Measurements from ENCODE around the gene CYTH2. TPM values are rescaled to one million over a fixed set of nuclear protein-coding genes. Genes with fewer than 3 reads are reported as not detected.

The CYTH2 gene
- total and polyA plus RNA-seq, 9 of the 15 experiments (the other 6 are each of a cell fraction or from before 2014, with no cell fraction given), result 1.8 to 45.2 (median 23.8) TPM

DNA sequence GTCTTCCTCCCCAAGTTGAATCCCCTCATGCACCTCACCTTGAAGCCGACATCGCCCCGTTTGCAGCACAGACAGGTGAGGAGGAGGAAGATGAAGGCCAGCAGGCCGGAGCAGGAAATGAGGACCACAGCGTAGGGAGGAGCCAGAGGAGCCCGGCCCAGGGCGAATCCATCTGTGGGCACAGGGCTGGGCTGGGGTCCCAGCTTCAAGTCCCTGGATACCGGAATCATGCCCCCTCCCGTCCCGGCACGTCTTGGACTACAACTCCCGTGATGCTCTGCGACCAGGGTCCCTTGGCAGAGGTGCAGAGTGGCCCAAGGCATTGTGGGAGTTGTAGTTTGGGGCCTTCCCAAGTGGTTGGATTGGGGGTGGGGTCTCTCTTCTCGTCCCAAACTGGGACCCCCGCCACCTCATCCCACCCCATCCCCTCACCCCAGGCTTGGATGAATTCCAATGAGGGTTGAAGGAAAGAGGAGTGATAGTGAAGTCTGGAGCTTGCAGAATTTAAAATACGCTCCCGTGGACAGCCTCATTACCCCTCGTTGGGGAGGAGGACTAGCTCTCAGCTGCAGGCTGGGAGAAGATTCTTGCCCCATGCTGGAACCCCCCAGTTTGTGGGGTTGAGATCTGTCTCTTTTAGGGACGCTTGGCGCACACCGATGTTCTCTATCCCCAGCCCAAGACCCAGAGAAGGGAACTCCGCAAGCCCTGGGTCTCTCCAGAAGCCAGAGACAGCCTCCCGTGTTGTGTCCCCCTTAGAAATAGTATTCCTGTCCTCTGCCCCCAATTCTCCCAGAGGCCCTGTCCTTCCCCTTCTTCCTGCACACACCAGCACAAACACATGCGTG is 41.5 kb downstream of the CYTH2 start (continued):
- TF ChIP-seq BACH1 (tag; IDR thresholded peaks at IDR 0.05), result peak; percentile 54; the same call in 1 of the 2 replicates
- no peak for TF ChIP-seq XRCC5 (IDR thresholded peaks at IDR 0.05; ENCODE audit: low read depth, low read length)
- TF ChIP-seq, protein P1, sequence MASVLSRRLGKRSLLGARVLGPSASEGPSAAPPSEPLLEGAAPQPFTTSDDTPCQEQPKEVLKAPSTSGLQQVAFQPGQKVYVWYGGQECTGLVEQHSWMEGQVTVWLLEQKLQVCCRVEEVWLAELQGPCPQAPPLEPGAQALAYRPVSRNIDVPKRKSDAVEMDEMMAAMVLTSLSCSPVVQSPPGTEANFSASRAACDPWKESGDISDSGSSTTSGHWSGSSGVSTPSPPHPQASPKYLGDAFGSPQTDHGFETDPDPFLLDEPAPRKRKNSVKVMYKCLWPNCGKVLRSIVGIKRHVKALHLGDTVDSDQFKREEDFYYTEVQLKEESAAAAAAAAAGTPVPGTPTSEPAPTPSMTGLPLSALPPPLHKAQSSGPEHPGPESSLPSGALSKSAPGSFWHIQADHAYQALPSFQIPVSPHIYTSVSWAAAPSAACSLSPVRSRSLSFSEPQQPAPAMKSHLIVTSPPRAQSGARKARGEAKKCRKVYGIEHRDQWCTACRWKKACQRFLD (CRISPR knock-in tag; IDR thresholded peaks at IDR 0.05), result peak; percentile 90
- no peak for TF ChIP-seq PML (IDR thresholded peaks at IDR 0.05; ENCODE audit: low read length)
- no peak for TF ChIP-seq FOXJ3 (CRISPR knock-in tag; IDR thresholded peaks at IDR 0.05)
- TF ChIP-seq, protein P2, sequence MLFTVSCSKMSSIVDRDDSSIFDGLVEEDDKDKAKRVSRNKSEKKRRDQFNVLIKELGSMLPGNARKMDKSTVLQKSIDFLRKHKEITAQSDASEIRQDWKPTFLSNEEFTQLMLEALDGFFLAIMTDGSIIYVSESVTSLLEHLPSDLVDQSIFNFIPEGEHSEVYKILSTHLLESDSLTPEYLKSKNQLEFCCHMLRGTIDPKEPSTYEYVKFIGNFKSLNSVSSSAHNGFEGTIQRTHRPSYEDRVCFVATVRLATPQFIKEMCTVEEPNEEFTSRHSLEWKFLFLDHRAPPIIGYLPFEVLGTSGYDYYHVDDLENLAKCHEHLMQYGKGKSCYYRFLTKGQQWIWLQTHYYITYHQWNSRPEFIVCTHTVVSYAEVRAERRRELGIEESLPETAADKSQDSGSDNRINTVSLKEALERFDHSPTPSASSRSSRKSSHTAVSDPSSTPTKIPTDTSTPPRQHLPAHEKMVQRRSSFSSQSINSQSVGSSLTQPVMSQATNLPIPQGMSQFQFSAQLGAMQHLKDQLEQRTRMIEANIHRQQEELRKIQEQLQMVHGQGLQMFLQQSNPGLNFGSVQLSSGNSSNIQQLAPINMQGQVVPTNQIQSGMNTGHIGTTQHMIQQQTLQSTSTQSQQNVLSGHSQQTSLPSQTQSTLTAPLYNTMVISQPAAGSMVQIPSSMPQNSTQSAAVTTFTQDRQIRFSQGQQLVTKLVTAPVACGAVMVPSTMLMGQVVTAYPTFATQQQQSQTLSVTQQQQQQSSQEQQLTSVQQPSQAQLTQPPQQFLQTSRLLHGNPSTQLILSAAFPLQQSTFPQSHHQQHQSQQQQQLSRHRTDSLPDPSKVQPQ (CRISPR knock-in tag; IDR thresholded peaks at IDR 0.05; ENCODE audit: borderline replicate concordance), result no peak
- TF ChIP-seq ZNF76 (CRISPR knock-in tag; IDR thresholded peaks at IDR 0.05; ENCODE audit: borderline replicate concordance), result no peak
- TF ChIP-seq HDAC2 (IDR thresholded peaks at IDR 0.05), result no peak
- TF ChIP-seq ZNF766 (CRISPR knock-in tag; conservative IDR thresholded peaks at IDR 0.05), result peak; percentile 94
- no peak for TF ChIP-seq TRIM28 (IDR thresholded peaks at IDR 0.05)
- TF ChIP-seq, protein P3, sequence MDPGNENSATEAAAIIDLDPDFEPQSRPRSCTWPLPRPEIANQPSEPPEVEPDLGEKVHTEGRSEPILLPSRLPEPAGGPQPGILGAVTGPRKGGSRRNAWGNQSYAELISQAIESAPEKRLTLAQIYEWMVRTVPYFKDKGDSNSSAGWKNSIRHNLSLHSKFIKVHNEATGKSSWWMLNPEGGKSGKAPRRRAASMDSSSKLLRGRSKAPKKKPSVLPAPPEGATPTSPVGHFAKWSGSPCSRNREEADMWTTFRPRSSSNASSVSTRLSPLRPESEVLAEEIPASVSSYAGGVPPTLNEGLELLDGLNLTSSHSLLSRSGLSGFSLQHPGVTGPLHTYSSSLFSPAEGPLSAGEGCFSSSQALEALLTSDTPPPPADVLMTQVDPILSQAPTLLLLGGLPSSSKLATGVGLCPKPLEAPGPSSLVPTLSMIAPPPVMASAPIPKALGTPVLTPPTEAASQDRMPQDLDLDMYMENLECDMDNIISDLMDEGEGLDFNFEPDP (CRISPR knock-in tag; IDR thresholded peaks at IDR 0.05), result no peak
- no peak for TF ChIP-seq MCM5 (IDR thresholded peaks at IDR 0.05; ENCODE audit: low read depth)
- TF ChIP-seq, protein P4, sequence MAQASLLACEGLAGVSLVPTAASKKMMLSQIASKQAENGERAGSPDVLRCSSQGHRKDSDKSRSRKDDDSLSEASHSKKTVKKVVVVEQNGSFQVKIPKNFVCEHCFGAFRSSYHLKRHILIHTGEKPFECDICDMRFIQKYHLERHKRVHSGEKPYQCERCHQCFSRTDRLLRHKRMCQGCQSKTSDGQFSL (CRISPR knock-in tag; IDR thresholded peaks at IDR 0.05), result peak; percentile 37; the same call in 1 of the 2 replicates
- TF ChIP-seq, protein P4 (tag; IDR thresholded peaks at IDR 0.05), result no peak
- TF ChIP-seq, protein P5, sequence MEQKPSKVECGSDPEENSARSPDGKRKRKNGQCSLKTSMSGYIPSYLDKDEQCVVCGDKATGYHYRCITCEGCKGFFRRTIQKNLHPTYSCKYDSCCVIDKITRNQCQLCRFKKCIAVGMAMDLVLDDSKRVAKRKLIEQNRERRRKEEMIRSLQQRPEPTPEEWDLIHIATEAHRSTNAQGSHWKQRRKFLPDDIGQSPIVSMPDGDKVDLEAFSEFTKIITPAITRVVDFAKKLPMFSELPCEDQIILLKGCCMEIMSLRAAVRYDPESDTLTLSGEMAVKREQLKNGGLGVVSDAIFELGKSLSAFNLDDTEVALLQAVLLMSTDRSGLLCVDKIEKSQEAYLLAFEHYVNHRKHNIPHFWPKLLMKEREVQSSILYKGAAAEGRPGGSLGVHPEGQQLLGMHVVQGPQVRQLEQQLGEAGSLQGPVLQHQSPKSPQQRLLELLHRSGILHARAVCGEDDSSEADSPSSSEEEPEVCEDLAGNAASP (IDR thresholded peaks at IDR 0.05), result no peak
- no peak for TF ChIP-seq ZEB2 (IDR thresholded peaks at IDR 0.05)
- TF ChIP-seq CCNT2 (IDR thresholded peaks at IDR 0.05; ENCODE audit: borderline replicate concordance, extremely low read depth, insufficient read length, low read depth, low read length), result no peak
- no peak for TF ChIP-seq ZNF121 (CRISPR knock-in tag; conservative IDR thresholded peaks at IDR 0.05)
- no peak for TF ChIP-seq ZNF408 (CRISPR knock-in tag; IDR thresholded peaks at IDR 0.05; ENCODE audit: low read depth)
- TF ChIP-seq SAFB2 (IDR thresholded peaks at IDR 0.05; ENCODE audit: borderline replicate concordance, low read depth, low read length, severe bottlenecking), result no peak

All from K562 (cell line).